ENCODE data around the gene MPEG1.

DNA sequence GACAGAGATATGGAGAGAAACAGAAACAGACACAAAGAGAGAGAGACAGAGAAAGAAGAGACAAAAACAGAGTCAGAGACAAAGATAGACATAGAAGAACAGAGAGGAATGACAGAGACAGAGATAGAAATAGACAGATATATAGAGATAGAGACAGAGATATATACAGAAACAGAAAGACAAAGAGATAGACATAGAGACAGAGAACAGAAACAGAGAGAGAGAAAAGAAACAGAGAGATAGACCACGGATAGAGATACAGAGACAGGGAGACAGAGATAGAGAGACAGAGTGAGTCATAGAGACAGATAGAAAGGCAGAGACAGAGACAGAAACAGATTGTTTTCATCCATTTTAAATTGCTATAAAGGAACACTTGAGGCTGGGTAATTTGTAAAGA lies 12.3 kb upstream of the MPEG1 start:
- TF ChIP-seq, protein P1, sequence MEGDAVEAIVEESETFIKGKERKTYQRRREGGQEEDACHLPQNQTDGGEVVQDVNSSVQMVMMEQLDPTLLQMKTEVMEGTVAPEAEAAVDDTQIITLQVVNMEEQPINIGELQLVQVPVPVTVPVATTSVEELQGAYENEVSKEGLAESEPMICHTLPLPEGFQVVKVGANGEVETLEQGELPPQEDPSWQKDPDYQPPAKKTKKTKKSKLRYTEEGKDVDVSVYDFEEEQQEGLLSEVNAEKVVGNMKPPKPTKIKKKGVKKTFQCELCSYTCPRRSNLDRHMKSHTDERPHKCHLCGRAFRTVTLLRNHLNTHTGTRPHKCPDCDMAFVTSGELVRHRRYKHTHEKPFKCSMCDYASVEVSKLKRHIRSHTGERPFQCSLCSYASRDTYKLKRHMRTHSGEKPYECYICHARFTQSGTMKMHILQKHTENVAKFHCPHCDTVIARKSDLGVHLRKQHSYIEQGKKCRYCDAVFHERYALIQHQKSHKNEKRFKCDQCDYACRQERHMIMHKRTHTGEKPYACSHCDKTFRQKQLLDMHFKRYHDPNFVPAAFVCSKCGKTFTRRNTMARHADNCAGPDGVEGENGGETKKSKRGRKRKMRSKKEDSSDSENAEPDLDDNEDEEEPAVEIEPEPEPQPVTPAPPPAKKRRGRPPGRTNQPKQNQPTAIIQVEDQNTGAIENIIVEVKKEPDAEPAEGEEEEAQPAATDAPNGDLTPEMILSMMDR (IDR thresholded peaks at IDR 0.05): no peak
- TF ChIP-seq POLR2A (IDR thresholded peaks at IDR 0.05; ENCODE audit: low read length) (no peak), EHMT2 (IDR thresholded peaks at IDR 0.05; ENCODE audit: low read depth) (no peak), NFE2L2 (conservative IDR thresholded peaks at IDR 0.05; ENCODE audit: low read length) (no peak), KDM1A (IDR thresholded peaks at IDR 0.05; ENCODE audit: low read depth) (no peak), JUN (IDR thresholded peaks at IDR 0.05) (no peak), HOXB13 (CRISPR knock-in tag; IDR thresholded peaks at IDR 0.05; ENCODE audit: low read depth) (no peak), JUNB (IDR thresholded peaks at IDR 0.05) (no peak), SMC3 (IDR thresholded peaks at IDR 0.05) (no peak)
